NCI-H446 treated with DMSO at 0.1 percent for 48 hours (cell line): Measurements from ENCODE around the gene SIRT3.

Experiments
- DNase-seq: peaks from one replicate; lab custom pipeline; 2025; lab: John Stamatoyannopoulos, UW

Gene SIRT3

GRCh38 chr11:235997-236773 lies at the start of gene SIRT3:
Gene SIRT3, minus strand, starts transcription at chr11:236342. Its CDS starts 14 bp downstream, at chr11:236328.
- peak; percentile 62 for DNase-seq

- no peak for DNase-seq
Measured at GRCh38 chr11:285894-286220, 49.7 kb upstream of the SIRT3 start.

- no peak for DNase-seq
Measured at GRCh38 chr11:285021-285893, 49.1 kb upstream of the SIRT3 start.

- no peak for DNase-seq
Measured at GRCh38 chr11:284105-285020, 48.2 kb upstream of the SIRT3 start.

- no peak for DNase-seq
Measured at GRCh38 chr11:283405-284104, 47.4 kb upstream of the SIRT3 start.

GRCh38 chr11:282630-283360 lies 46.7 kb upstream of the SIRT3 start:
- DNase-seq, result no peak

GRCh38 chr11:282171-282570 lies 46.0 kb upstream of the SIRT3 start:
- no peak for DNase-seq

- DNase-seq, result no peak
Measured at GRCh38 chr11:281486-282161, 45.5 kb upstream of the SIRT3 start.

GRCh38 chr11:280706-281485 lies 44.8 kb upstream of the SIRT3 start:
- DNase-seq, result no peak

GRCh38 chr11:279966-280705 lies 44.0 kb upstream of the SIRT3 start:
- DNase-seq, result no peak

- no peak for DNase-seq
Measured at GRCh38 chr11:279040-279965, 43.2 kb upstream of the SIRT3 start.

GRCh38 chr11:278001-278951 lies 42.1 kb upstream of the SIRT3 start, which contains the start of gene NLRP6:
Gene NLRP6, plus strand, starts transcription at chr11:278407. Its CDS starts 163 bp downstream, at chr11:278570.
- DNase-seq, result no peak

GRCh38 chr11:276219-276618 lies 40.1 kb upstream of the SIRT3 start:
- no peak for DNase-seq

GRCh38 chr11:272931-273198 lies 36.7 kb upstream of the SIRT3 start:
- DNase-seq, result no peak

GRCh38 chr11:272195-272930 lies 36.2 kb upstream of the SIRT3 start:
- DNase-seq, result no peak

GRCh38 chr11:271319-271715 lies 35.2 kb upstream of the SIRT3 start:
- DNase-seq, result no peak
